Stimulated activated CD4-positive, alpha-beta T cell treated with anti-CD3 and anti-CD28 coated beads, Interleukin-4, amount 100 ng/mL, for 24 hours (primary cell): ENCODE data around the gene CTXND1.
"Not testable (repeated sequence)": the region's sequence is repeated elsewhere in the genome, so short reads cannot be mapped to it uniquely, and the experiment has no call there.

Experiments
- DNase-seq: peaks from one replicate; pipeline ENCODE4 v3.0.0-alpha.2; 2020

Gene CTXND1

GRCh38 chr15:80252121-80252518, at the start of gene CTXND1:
TSS of gene CTXND1 (minus strand) at chr15:80252213. CDS start at chr15:80201949, 50,264 bp downstream.
- no peak for DNase-seq

GRCh38 chr15:80301472-80301871, 49.5 kb upstream of the CTXND1 start:
- no peak for DNase-seq

- DNase-seq = not testable (repeated sequence)
These were observed 43.8 kb upstream of the CTXND1 start for GRCh38 chr15:80295777-80296176.

- no peak for DNase-seq
These were observed 40.1 kb upstream of the CTXND1 start for GRCh38 chr15:80292079-80292478.

- DNase-seq = not testable (repeated sequence)
These were observed 38.9 kb upstream of the CTXND1 start for GRCh38 chr15:80290891-80291290.

GRCh38 chr15:80289528-80290495, 37.8 kb upstream of the CTXND1 start:
- DNase-seq = no peak

GRCh38 chr15:80288131-80288530, 36.1 kb upstream of the CTXND1 start:
- no peak for DNase-seq

- DNase-seq = no peak
These were observed 34.0 kb upstream of the CTXND1 start for GRCh38 chr15:80286055-80286454.

GRCh38 chr15:80285379-80285778, 33.4 kb upstream of the CTXND1 start:
- DNase-seq = no peak

- no peak for DNase-seq
These were observed 31.5 kb upstream of the CTXND1 start for GRCh38 chr15:80283531-80283930.

- no peak for DNase-seq
These were observed 25.1 kb upstream of the CTXND1 start for GRCh38 chr15:80277147-80277546.

GRCh38 chr15:80275961-80276360, 23.9 kb upstream of the CTXND1 start:
- DNase-seq = no peak

- DNase-seq = no peak
These were observed 23.0 kb upstream of the CTXND1 start for GRCh38 chr15:80274996-80275395.

- DNase-seq = no peak
These were observed 22.5 kb upstream of the CTXND1 start for GRCh38 chr15:80274554-80274953.

- DNase-seq = no peak
These were observed 21.0 kb upstream of the CTXND1 start for GRCh38 chr15:80272987-80273386.

GRCh38 chr15:80270472-80270871, 18.5 kb upstream of the CTXND1 start:
- DNase-seq = no peak

GRCh38 chr15:80268101-80268500, 16.1 kb upstream of the CTXND1 start:
- DNase-seq = no peak

GRCh38 chr15:80267658-80268057, 15.6 kb upstream of the CTXND1 start:
- no peak for DNase-seq

- DNase-seq = no peak
These were observed 14.7 kb upstream of the CTXND1 start for GRCh38 chr15:80266745-80267144.

- DNase-seq = no peak
These were observed 14.1 kb upstream of the CTXND1 start for GRCh38 chr15:80266113-80266512.

- peak; percentile 17 for DNase-seq
These were observed 13.0 kb upstream of the CTXND1 start for GRCh38 chr15:80265021-80265420.

GRCh38 chr15:80264031-80264430, 12.0 kb upstream of the CTXND1 start:
- DNase-seq = no peak

GRCh38 chr15:80260551-80260950, 8.5 kb upstream of the CTXND1 start:
- DNase-seq = no peak

GRCh38 chr15:80259942-80260510, 8.0 kb upstream of the CTXND1 start:
- no peak for DNase-seq
